IPS-15b (cell line): ENCODE measurements around the gene CKS2.
"Not testable (repeated sequence)": the region's sequence is repeated elsewhere in the genome, so short reads cannot be mapped to it uniquely, and the experiment has no call there.

Experiments
- H3K27me3 ChIP-seq: one replicate; pipeline ENCODE4 v1.6.1; 2013; ENCODE audit warnings: low read length; ENCODE audit not compliant: control insufficient read depth, insufficient read depth
- H3K36me3 ChIP-seq: one replicate; pipeline ENCODE4 v1.6.1; 2013; ENCODE audit warnings: low read length; ENCODE audit not compliant: control insufficient read depth, insufficient read depth
- H3K4me1 ChIP-seq: one replicate; pipeline ENCODE4 v1.6.1; 2013; ENCODE audit warnings: mild to moderate bottlenecking, low read length; ENCODE audit not compliant: control insufficient read depth, insufficient read depth
- H3K4me3 ChIP-seq: one replicate; pipeline ENCODE4 v1.5.1; 2013; ENCODE audit warnings: low read depth, low read length
- H3K9ac ChIP-seq: one replicate; pipeline ENCODE4 v1.6.1; 2013; ENCODE audit warnings: low read depth, mild to moderate bottlenecking, low read length
- H3K9me3 ChIP-seq: one replicate; pipeline ENCODE4 v1.6.1; 2013; ENCODE audit warnings: mild to moderate bottlenecking, low read length; ENCODE audit not compliant: control insufficient read depth, insufficient read depth

Gene CKS2

GRCh38 chr9:89291741-89292140 lies 19.3 kb upstream of the CKS2 start:
- no peaks in the 10 kb centered on the region for H3K4me1 ChIP-seq
- H3K4me3 ChIP-seq = no peak overlapping the region
- H3K9ac ChIP-seq = no peak overlapping the region
- H3K9me3 ChIP-seq = no peaks in the 10 kb centered on the region
- H3K36me3 ChIP-seq = no peaks in the 10 kb centered on the region
- no peaks in the 10 kb centered on the region for H3K27me3 ChIP-seq

GRCh38 chr9:89293014-89293413 lies 18.0 kb upstream of the CKS2 start:
- Histone ChIP-seq H3K27me3 (no peaks in the 10 kb centered on the region), H3K4me1 (no peaks in the 10 kb centered on the region), H3K9me3 (no peaks in the 10 kb centered on the region), H3K9ac (no peak overlapping the region), H3K36me3 (no peaks in the 10 kb centered on the region), H3K4me3 (no peak overlapping the region)

GRCh38 chr9:89295400-89295799 lies 15.6 kb upstream of the CKS2 start:
- no peaks in the 10 kb centered on the region for H3K9me3 ChIP-seq
- no peaks in the 10 kb centered on the region for H3K36me3 ChIP-seq
- no peaks in the 10 kb centered on the region for H3K27me3 ChIP-seq
- no peak overlapping the region for H3K4me3 ChIP-seq
- no peaks in the 10 kb centered on the region for H3K4me1 ChIP-seq
- no peak overlapping the region for H3K9ac ChIP-seq

GRCh38 chr9:89301996-89302395 lies 9.0 kb upstream of the CKS2 start:
- not testable (repeated sequence) for H3K4me1 ChIP-seq, H3K4me3 ChIP-seq, H3K27me3 ChIP-seq, H3K9ac ChIP-seq, H3K36me3 ChIP-seq, H3K9me3 ChIP-seq

GRCh38 chr9:89304020-89304833 lies 6.8 kb upstream of the CKS2 start:
- no peak overlapping the region for H3K9ac ChIP-seq

GRCh38 chr9:89304834-89305188 lies 6.2 kb upstream of the CKS2 start:
- no peak overlapping the region for H3K4me3 ChIP-seq
- H3K9me3 ChIP-seq = no peaks in the 10 kb centered on the region
- no peaks in the 10 kb centered on the region for H3K36me3 ChIP-seq
- H3K27me3 ChIP-seq = no peaks in the 10 kb centered on the region
- no peaks in the 10 kb centered on the region for H3K4me1 ChIP-seq
- H3K9ac ChIP-seq = no peak overlapping the region

More at GRCh38 chr9:89304020-89304833, 6.8 kb upstream of the CKS2 start:
- Histone ChIP-seq H3K4me1 (no peaks in the 10 kb centered on the region), H3K9me3 (no peaks in the 10 kb centered on the region), H3K4me3 (no peak overlapping the region), H3K27me3 (no peaks in the 10 kb centered on the region), H3K36me3 (no peaks in the 10 kb centered on the region)

GRCh38 chr9:89305868-89306267 lies 5.1 kb upstream of the CKS2 start:
- H3K27me3 ChIP-seq = no peaks in the 10 kb centered on the region
- H3K9me3 ChIP-seq = no peaks in the 10 kb centered on the region
- H3K4me3 ChIP-seq = no peak overlapping the region
- no peak overlapping the region for H3K9ac ChIP-seq
- no peaks in the 10 kb centered on the region for H3K4me1 ChIP-seq
- no peaks in the 10 kb centered on the region for H3K36me3 ChIP-seq

- peak overlapping the region; percentile 83 for H3K4me3 ChIP-seq
- no peaks in the 10 kb centered on the region for H3K36me3 ChIP-seq
- H3K4me1 ChIP-seq = no peaks in the 10 kb centered on the region
- no peak overlapping the region for H3K9ac ChIP-seq
- no peaks in the 10 kb centered on the region for H3K27me3 ChIP-seq
- no peaks in the 10 kb centered on the region for H3K9me3 ChIP-seq
Observed at GRCh38 chr9:89309166-89309565, 1.8 kb upstream of the CKS2 start.

GRCh38 chr9:89309608-89310474 lies 1.2 kb upstream of the CKS2 start:
- no peaks in the 10 kb centered on the region for H3K4me1 ChIP-seq
- no peaks in the 10 kb centered on the region for H3K9me3 ChIP-seq
- no peaks in the 10 kb centered on the region for H3K36me3 ChIP-seq
- no peaks in the 10 kb centered on the region for H3K27me3 ChIP-seq
- peak overlapping the region; percentile 82 for H3K9ac ChIP-seq
- H3K4me3 ChIP-seq = peak overlapping the region; percentile 83

GRCh38 chr9:89311346-89312221 lies 589 bp downstream of the CKS2 start:
- Histone ChIP-seq H3K9me3 (no peaks in the 10 kb centered on the region), H3K36me3 (no peaks in the 10 kb centered on the region), H3K4me3 (peak overlapping the region; percentile 96), H3K9ac (peak overlapping the region; percentile 94), H3K4me1 (no peaks in the 10 kb centered on the region), H3K27me3 (no peaks in the 10 kb centered on the region)

GRCh38 chr9:89312222-89312571 lies 1.2 kb downstream of the CKS2 start:
- peak overlapping the region; percentile 96 for H3K4me3 ChIP-seq
- H3K9ac ChIP-seq = peak overlapping the region; percentile 94
- no peaks in the 10 kb centered on the region for H3K27me3 ChIP-seq
- H3K9me3 ChIP-seq = no peaks in the 10 kb centered on the region
- H3K4me1 ChIP-seq = no peaks in the 10 kb centered on the region
- H3K36me3 ChIP-seq = peaks cover 6% of the 10 kb centered on the region
